ENCODE measurements around the gene NARS2. TPM values are rescaled to one million over a fixed set of nuclear protein-coding genes. Genes with fewer than 3 reads are reported as not detected.
"Not testable (repeated sequence)": the region's sequence is repeated elsewhere in the genome, so short reads cannot be mapped to it uniquely, and the experiment has no call there.

The NARS2 gene
- total and polyA plus RNA-seq, 9 of the 15 experiments (the other 6 are each of a cell fraction or from before 2014, with no cell fraction given) = 26.8 to 48.0 (median 34.2) TPM

DNA sequence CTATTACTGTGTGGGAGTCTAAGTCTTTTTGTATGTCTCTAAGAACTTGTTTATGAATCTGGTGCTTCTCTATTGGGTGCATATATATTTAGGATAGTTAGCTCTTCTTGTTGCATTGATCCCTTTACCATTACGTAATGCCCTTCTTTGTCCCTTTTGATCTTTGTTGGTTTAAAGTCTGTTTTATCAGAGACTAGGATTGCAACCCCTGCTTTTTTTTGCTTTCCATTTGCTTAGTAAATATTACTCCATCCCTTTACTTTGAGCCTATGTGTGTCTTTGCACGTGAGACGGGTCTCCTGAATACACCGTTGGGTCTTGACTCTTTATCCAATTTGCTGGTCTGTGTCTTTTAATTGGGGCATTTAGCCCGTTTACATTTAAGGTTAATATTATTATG is 26.4 kb upstream of the NARS2 start:
- 5% methylated on average over 5 of the region's 5 CpGs for WGBS (ENCODE audit: insufficient coverage, low coverage, missing lambda C conversion rate)
- FAIRE-seq; H3K36me3 ChIP-seq (ENCODE audit: control insufficient read depth, insufficient read depth, low read length); H3K4me2 ChIP-seq (ENCODE audit: insufficient read depth, low read length); POLR2A ChIA-PET; H3K9me3 ChIP-seq (replicated peaks; ENCODE audit: control insufficient read depth, insufficient read depth, low read depth, low read length); H2AFZ ChIP-seq (ENCODE audit: low read depth, low read length); CTCF ChIA-PET (ENCODE audit: low intra/inter-chr PET ratio); in situ Hi-C loops (cut with MboI); DNase-seq (ENCODE audit: extremely low read depth in 1 of 4, low spot score in 3 of 4); H3K79me2 ChIP-seq (ENCODE audit: control insufficient read depth, insufficient read depth, low read length); H3K9me1 ChIP-seq (ENCODE audit: control insufficient read depth, insufficient read depth, low read length); H3K4me1 ChIP-seq (replicated peaks in 1 of 2; ENCODE audit: control insufficient read depth in 2 of 2, insufficient read depth in 2 of 2, low read length in 2 of 2); BruUV-seq (replicated peaks); H4K20me1 ChIP-seq (replicated peaks; ENCODE audit: control insufficient read depth, insufficient read depth, low read length); ATAC-seq; H3K9ac ChIP-seq (ENCODE audit: insufficient read depth in 1 of 2, low read depth in 2 of 2, low read length in 2 of 2); intact Hi-C loops (cut with micrococcal nuclease); H3K4me3 ChIP-seq; H3K27ac ChIP-seq (ENCODE audit: extremely low read depth, low read depth, low read length): not testable (repeated sequence)
- peaks cover 9 to 15% of the 10 kb centered on the region in 2 experiments; a peak in 3 of 5 replicates for H3K27me3 ChIP-seq (ENCODE audit: control insufficient read depth in 2 of 2, insufficient read depth in 2 of 2, low read length in 2 of 2)
- 0 out of 2 replicates have a peak, but pooled peaks have one; percentile 22 for TF ChIP-seq ZNF507 (tag; conservative IDR thresholded peaks at IDR 0.05)

DNA sequence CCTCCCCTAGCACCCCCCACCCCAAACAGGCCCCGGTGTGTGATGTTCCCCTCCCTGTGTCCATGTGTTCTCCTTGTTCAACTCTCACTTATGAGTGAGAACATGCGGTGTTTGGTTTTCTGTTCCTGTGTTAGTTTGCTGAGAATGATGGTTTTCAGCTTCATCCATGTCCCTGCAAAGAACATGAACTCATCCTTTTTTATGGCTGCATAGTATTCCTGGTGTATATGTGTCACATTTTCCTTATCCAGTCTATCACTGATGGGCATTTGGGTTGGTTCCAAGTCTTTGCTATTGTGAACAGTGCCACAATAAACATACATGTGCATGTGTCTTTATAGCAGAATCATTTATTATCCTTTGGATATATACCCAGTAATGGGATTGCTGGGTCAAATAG is 22.9 kb upstream of the NARS2 start:
- H3K9me1 ChIP-seq (ENCODE audit: control insufficient read depth, insufficient read depth, low read length); H4K20me1 ChIP-seq (replicated peaks; ENCODE audit: control insufficient read depth, insufficient read depth, low read length); H3K79me2 ChIP-seq (ENCODE audit: control insufficient read depth, insufficient read depth, low read length); in situ Hi-C loops (cut with MboI); H3K27me3 ChIP-seq (ENCODE audit: control insufficient read depth in 2 of 2, insufficient read depth in 2 of 2, low read length in 2 of 2); H3K9me3 ChIP-seq (replicated peaks; ENCODE audit: control insufficient read depth, insufficient read depth, low read depth, low read length); BruUV-seq (replicated peaks); FAIRE-seq; H3K36me3 ChIP-seq (ENCODE audit: control insufficient read depth, insufficient read depth, low read length); ATAC-seq; CTCF ChIA-PET (ENCODE audit: low intra/inter-chr PET ratio); POLR2A ChIA-PET; DNase-seq (ENCODE audit: extremely low read depth in 1 of 4, low spot score in 3 of 4); intact Hi-C loops (cut with micrococcal nuclease); H3K4me3 ChIP-seq; H2AFZ ChIP-seq (ENCODE audit: low read depth, low read length); H3K4me2 ChIP-seq (ENCODE audit: insufficient read depth, low read length); H3K9ac ChIP-seq (ENCODE audit: insufficient read depth in 1 of 2, low read depth in 2 of 2, low read length in 2 of 2); H3K27ac ChIP-seq (ENCODE audit: extremely low read depth, low read depth, low read length): not testable (repeated sequence)
- 21% methylated on average over 2 of the region's 2 CpGs for WGBS (ENCODE audit: insufficient coverage, low coverage, missing lambda C conversion rate)
- TF ChIP-seq ZNF146 (CRISPR knock-in tag; IDR thresholded peaks at IDR 0.05; ENCODE audit: unreplicated experiment) = peak; percentile 83
- H3K4me1 ChIP-seq (replicated peaks in 1 of 2; ENCODE audit: control insufficient read depth in 2 of 2, insufficient read depth in 2 of 2, low read length in 2 of 2) = peaks cover 0 to 19% of the 10 kb centered on the region in 2 experiments; a peak in 2 of 5 replicates

All from K562 (cell line).